Neural cell (in vitro differentiated cells): Measurements from ENCODE around the gene RAPGEF5.

Experiments
- CTCF ChIP-seq: fragments of 450-650 bp; IDR thresholded peaks from 2 replicates; pipeline ENCODE4 v1.5.1; 2014; ENCODE audit warnings: antibody characterized with exemption, mild to moderate bottlenecking, moderate library complexity; ENCODE audit not compliant: poor library complexity, severe bottlenecking
- EP300 ChIP-seq: fragments of 450-650 bp; conservative IDR thresholded peaks from 2 replicates; pipeline ENCODE4 v1.6.1; 2014; ENCODE audit warnings: antibody characterized with exemption, mild to moderate bottlenecking, moderate library complexity; ENCODE audit not compliant: poor library complexity, severe bottlenecking
- EZH2 ChIP-seq: fragments of 200-600, 300-800 bp; shearing (Covaris generic), sonication (generic); IDR thresholded peaks from 2 replicates; pipeline ENCODE4 v1.6.1; 2014; ENCODE audit warnings: antibody characterized with exemption, low read length, borderline replicate concordance, mild to moderate bottlenecking; ENCODE audit not compliant: insufficient read depth, poor library complexity, severe bottlenecking
- POLR2AphosphoS5 ChIP-seq: IDR thresholded peaks from 2 replicates; pipeline ENCODE4 v1.6.1; 2012
- RAD21 ChIP-seq: fragments of 450-650 bp; conservative IDR thresholded peaks from 2 replicates; pipeline ENCODE4 v1.6.1; 2014; ENCODE audit warnings: antibody characterized with exemption, mild to moderate bottlenecking, moderate library complexity
- SMC3 ChIP-seq: fragments of 450-650 bp; conservative IDR thresholded peaks from 2 replicates; pipeline ENCODE4 v1.6.1; 2014; ENCODE audit warnings: antibody characterized with exemption, mild to moderate bottlenecking, moderate library complexity; ENCODE audit not compliant: poor library complexity
- TAF1 ChIP-seq: IDR thresholded peaks from 2 replicates; pipeline ENCODE4 v1.6.1; 2012; ENCODE audit warnings: low read depth

DNA sequence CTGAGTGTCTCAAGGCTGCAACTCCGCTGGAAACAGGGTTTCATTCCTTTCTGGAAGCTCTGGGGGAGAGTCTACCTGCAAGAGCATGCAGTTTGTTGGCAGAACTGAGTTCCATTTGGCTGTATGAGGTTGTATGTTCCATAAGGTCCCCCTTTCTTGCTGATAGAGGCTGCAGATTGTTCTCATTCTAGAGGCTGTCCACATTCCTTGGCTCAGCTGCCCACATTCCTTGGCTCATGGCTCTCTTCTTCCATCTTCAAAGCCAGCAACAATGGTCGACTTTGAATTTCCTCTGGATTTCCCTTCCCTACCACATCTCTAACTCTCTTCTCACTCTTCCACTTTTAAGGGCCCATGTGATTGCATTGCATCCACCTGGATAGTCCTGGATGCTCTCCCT, 264.0 kb downstream of the RAPGEF5 start:
- TF ChIP-seq EZH2 = no peak
- no peak for TF ChIP-seq POLR2AphosphoS5
- no peak for TF ChIP-seq EP300
- TF ChIP-seq CTCF = no peak
- TF ChIP-seq TAF1 = no peak
- no peak for TF ChIP-seq RAD21
- no peak for TF ChIP-seq SMC3
